HCT116 (cell line): ENCODE results near the gene TCIRG1. TPM values are rescaled to one million over a fixed set of nuclear protein-coding genes. Genes with fewer than 3 reads are reported as not detected.

ENCODE experiments used
- ATAC-seq: fragments of 200-7000 bp; cut with Tn5 transposase; 2 replicates; pipeline ENCODE4 v1.9.1; 2020; ENCODE audit warnings: mild to moderate bottlenecking, moderate library complexity
- BruUV-seq: library from RNA; stranded (reverse); fragments of 400-500 nt; replicated peaks from 2 replicates; lab custom pipeline; 2021; lab: Mats Ljungman, UMichigan
- CTCF ChIA-PET: fragments of 300-600 bp; sonication (Branson Sonifier 250); formaldehyde crosslinking; loops from one replicate; lab custom pipeline; 2021; ENCODE audit warnings: antibody characterized with exemption; lab: Charles Lee
- POLR2A ChIA-PET: fragments of 300-600, 350-600 bp; sonication (Branson Sonifier 250); formaldehyde crosslinking; loops from one replicate; lab custom pipeline; 2021; ENCODE audit warnings: antibody characterized with exemption; lab: Charles Lee
- RAD21 ChIA-PET, 2 experiments: fragments of 300-600 bp; sonication (Branson Sonifier 250); formaldehyde crosslinking; loops; one replicate each; lab custom pipeline; 2023; ENCODE audit warnings: low total read pairs in 2 of 2; ENCODE audit not compliant: uncharacterized antibody in 2 of 2, unreplicated experiment in 2 of 2, low non-redundant PET in 1 of 2; lab: Charles Lee
- DNase-seq: peaks from one replicate; pipeline ENCODE4 v3.0.0-alpha.2; 2010; ENCODE audit warnings: low read depth, low spot score
- H2AFZ ChIP-seq: fragments of 200-600 bp; shearing (Covaris generic), sonication (generic); 2 replicates; pipeline ENCODE4 v1.6.1; 2017; ENCODE audit warnings: low read depth, mixed run types, mixed read lengths, antibody characterized with exemption, low read length; ENCODE audit not compliant: poor library complexity, severe bottlenecking
- H3K27ac ChIP-seq: 2 replicates; pipeline ENCODE4 v1.5.1; 2012; ENCODE audit warnings: low read depth, low read length
- H3K27me3 ChIP-seq: fragments of 200-600 bp; sonication (generic); 2 replicates; pipeline ENCODE4 v1.6.1; 2016; ENCODE audit warnings: mixed run types, low read length, mixed read lengths; ENCODE audit not compliant: insufficient read depth
- H3K36me3 ChIP-seq, 2 experiments: fragments of 200-500 bp in 1 of 2; fragments of 200-600 bp in 1 of 2; sonication (Bioruptor generic) in 1 of 2; sonication (generic) in 1 of 2; 2 replicates each; pipeline versions ENCODE4 v1.5.1 to v1.6.1; 2014 to 2016; ENCODE audit warnings: low read length in 2 of 2, inconsistent platforms in 1 of 2, mixed read lengths in 1 of 2, mixed run types in 1 of 2; ENCODE audit not compliant: insufficient read depth in 2 of 2, control insufficient read depth in 1 of 2
- H3K4me1 ChIP-seq, 2 experiments: fragments of 200-600 bp in 1 of 2; sonication (generic) in 1 of 2; 2 replicates each; pipeline versions ENCODE4 v1.5.1 to v1.6.1; 2012 to 2017; ENCODE audit warnings: low read length in 2 of 2, inconsistent platforms in 1 of 2, mild to moderate bottlenecking in 1 of 2, mixed read lengths in 1 of 2, mixed run types in 1 of 2, moderate library complexity in 1 of 2; ENCODE audit not compliant: insufficient read depth in 2 of 2, control insufficient read depth in 1 of 2
- H3K4me2 ChIP-seq: fragments of 200-600 bp; sonication (generic); 2 replicates; pipeline ENCODE4 v1.6.1; 2017; ENCODE audit warnings: mixed run types, low read length, mixed read lengths
- H3K4me3 ChIP-seq, 2 experiments: fragments of 200-600 bp in 1 of 2; sonication (generic) in 1 of 2; replicated peaks in 1 of 2; 2 replicates each; pipeline ENCODE4 v1.5.1; 2011 to 2016; ENCODE audit warnings: low read length in 2 of 2, control low read depth in 1 of 2, low read depth in 1 of 2, mild to moderate bottlenecking in 1 of 2, mixed read lengths in 1 of 2, mixed run types in 1 of 2
- H3K79me2 ChIP-seq: fragments of 200-600 bp; sonication (generic); 2 replicates; pipeline ENCODE4 v1.6.1; 2017; ENCODE audit warnings: mild to moderate bottlenecking, mixed run types, low read length, moderate library complexity, mixed read lengths; ENCODE audit not compliant: insufficient read depth
- H3K9ac ChIP-seq: fragments of 200-600 bp; sonication (generic); 2 replicates; pipeline ENCODE4 v1.6.1; 2016; ENCODE audit warnings: low read length, mixed read lengths
- H3K9me2 ChIP-seq: fragments of 200-600 bp; sonication (generic), shearing (Covaris generic); 2 replicates; pipeline ENCODE4 v1.6.1; 2017; ENCODE audit warnings: mixed run types, mild to moderate bottlenecking, moderate library complexity; ENCODE audit not compliant: insufficient read depth
- H3K9me3 ChIP-seq, 2 experiments: fragments of 200-500 bp in 1 of 2; fragments of 200-600 bp in 1 of 2; sonication (Bioruptor generic) in 1 of 2; sonication (generic) in 1 of 2; 2 replicates each; pipeline ENCODE4 v1.6.1; 2014 to 2017; ENCODE audit warnings: low read length in 2 of 2, mixed read lengths in 2 of 2, inconsistent platforms in 1 of 2, low read depth in 1 of 2, mild to moderate bottlenecking in 1 of 2, mixed run types in 1 of 2, moderate library complexity in 1 of 2; ENCODE audit not compliant: control insufficient read depth in 1 of 2, insufficient read depth in 1 of 2
- H4K20me1 ChIP-seq: fragments of 200-600 bp; sonication (generic), shearing (Covaris generic); 2 replicates; pipeline ENCODE4 v1.6.1; 2017; ENCODE audit warnings: mixed run types, mild to moderate bottlenecking, moderate library complexity; ENCODE audit not compliant: insufficient read depth
- ELF1 ChIP-seq: IDR thresholded peaks from 2 replicates; pipeline ENCODE4 v1.6.1; 2012; ENCODE audit warnings: low read depth, borderline replicate concordance
- JUND ChIP-seq: IDR thresholded peaks from 2 replicates; pipeline ENCODE4 v1.6.1; 2012
- SP1 ChIP-seq: IDR thresholded peaks from 2 replicates; pipeline ENCODE4 v1.6.1; 2012; ENCODE audit warnings: low read depth
- TCF7L2 ChIP-seq: IDR thresholded peaks from 2 replicates; pipeline ENCODE4 v1.7.0; 2011; ENCODE audit warnings: borderline replicate concordance, inconsistent platforms; ENCODE audit not compliant: insufficient read depth, insufficient read length; ENCODE audit errors: extremely low read depth
- intact Hi-C: fragments of 100-400 bp; cut with micrococcal nuclease; formaldehyde crosslinking; loops from 2 replicates; pipeline ENCODE4 v1.10.0; 2022
- total RNA-seq: library from RNA; stranded (reverse); gene quantifications from one replicate; pipeline ENCODE4 v1.2.1, GENCODE V29; 2021; ENCODE audit not compliant: unreplicated experiment
- TF ChIP-seq, protein P1 (sequence below): IDR thresholded peaks from 2 replicates; pipeline ENCODE4 v1.6.1; 2012; ENCODE audit warnings: low read depth
- TF ChIP-seq, protein P2 (sequence below), 3 experiments: fragments of 200-600 bp in 1 of 3; sonication (generic) in 1 of 3; IDR thresholded peaks in 2 of 3; conservative IDR thresholded peaks in 1 of 3; 2 replicates each; pipeline ENCODE4 v1.5.1; 2012 to 2017; ENCODE audit warnings: low read depth in 2 of 3, low read length in 2 of 3, antibody characterized with exemption in 1 of 3, borderline replicate concordance in 1 of 3, control low read depth in 1 of 3, mild to moderate bottlenecking in 1 of 3, mixed read lengths in 1 of 3, mixed run types in 1 of 3, moderate library complexity in 1 of 3; ENCODE audit not compliant: insufficient read depth in 1 of 3

The TCIRG1 gene
- total RNA-seq, 1 experiment from 2014 or later, result 101 TPM

DNA sequence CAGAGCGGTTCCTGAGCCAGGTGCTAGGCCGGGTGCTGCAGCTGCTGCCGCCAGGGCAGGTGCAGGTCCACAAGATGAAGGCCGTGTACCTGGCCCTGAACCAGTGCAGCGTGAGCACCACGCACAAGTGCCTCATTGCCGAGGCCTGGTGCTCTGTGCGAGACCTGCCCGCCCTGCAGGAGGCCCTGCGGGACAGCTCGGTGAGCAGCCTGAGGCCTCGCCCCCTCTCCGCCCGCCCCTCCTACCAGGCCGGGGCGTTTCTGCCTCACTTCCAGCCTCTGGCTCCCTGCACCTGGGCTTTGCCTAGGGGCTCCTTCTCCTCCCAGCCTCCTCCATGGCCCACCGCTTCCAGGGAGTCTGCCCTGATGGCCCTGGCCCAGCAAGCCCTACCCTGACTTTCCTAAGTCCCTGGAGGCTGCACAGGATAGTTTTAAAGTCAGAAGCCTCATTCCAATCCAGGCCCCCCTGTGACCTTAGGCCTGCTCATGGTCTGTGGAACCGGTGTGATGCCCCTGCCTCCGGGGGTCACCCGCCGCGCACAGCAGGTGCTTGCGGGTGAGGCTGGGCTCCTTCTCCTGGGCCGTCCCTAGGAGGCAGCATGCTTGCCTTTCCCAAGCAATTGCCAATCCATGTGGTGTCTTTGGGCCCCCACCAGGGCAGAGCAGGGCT lies 5.5 kb downstream of the TCIRG1 start:
- POLR2A ChIA-PET, result no interaction called here
- BruUV-seq, result no TSS peak
- no peaks in the 10 kb centered on the region for H3K9me2 ChIP-seq
- no peak overlapping the region for H3K9ac ChIP-seq
- TF ChIP-seq ELF1 (no peak), TCF7L2 (no peak), SP1 (no peak), JUND (no peak)
- TF ChIP-seq, protein P1, sequence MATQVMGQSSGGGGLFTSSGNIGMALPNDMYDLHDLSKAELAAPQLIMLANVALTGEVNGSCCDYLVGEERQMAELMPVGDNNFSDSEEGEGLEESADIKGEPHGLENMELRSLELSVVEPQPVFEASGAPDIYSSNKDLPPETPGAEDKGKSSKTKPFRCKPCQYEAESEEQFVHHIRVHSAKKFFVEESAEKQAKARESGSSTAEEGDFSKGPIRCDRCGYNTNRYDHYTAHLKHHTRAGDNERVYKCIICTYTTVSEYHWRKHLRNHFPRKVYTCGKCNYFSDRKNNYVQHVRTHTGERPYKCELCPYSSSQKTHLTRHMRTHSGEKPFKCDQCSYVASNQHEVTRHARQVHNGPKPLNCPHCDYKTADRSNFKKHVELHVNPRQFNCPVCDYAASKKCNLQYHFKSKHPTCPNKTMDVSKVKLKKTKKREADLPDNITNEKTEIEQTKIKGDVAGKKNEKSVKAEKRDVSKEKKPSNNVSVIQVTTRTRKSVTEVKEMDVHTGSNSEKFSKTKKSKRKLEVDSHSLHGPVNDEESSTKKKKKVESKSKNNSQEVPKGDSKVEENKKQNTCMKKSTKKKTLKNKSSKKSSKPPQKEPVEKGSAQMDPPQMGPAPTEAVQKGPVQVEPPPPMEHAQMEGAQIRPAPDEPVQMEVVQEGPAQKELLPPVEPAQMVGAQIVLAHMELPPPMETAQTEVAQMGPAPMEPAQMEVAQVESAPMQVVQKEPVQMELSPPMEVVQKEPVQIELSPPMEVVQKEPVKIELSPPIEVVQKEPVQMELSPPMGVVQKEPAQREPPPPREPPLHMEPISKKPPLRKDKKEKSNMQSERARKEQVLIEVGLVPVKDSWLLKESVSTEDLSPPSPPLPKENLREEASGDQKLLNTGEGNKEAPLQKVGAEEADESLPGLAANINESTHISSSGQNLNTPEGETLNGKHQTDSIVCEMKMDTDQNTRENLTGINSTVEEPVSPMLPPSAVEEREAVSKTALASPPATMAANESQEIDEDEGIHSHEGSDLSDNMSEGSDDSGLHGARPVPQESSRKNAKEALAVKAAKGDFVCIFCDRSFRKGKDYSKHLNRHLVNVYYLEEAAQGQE, result no peak
- TF ChIP-seq, protein P2, sequence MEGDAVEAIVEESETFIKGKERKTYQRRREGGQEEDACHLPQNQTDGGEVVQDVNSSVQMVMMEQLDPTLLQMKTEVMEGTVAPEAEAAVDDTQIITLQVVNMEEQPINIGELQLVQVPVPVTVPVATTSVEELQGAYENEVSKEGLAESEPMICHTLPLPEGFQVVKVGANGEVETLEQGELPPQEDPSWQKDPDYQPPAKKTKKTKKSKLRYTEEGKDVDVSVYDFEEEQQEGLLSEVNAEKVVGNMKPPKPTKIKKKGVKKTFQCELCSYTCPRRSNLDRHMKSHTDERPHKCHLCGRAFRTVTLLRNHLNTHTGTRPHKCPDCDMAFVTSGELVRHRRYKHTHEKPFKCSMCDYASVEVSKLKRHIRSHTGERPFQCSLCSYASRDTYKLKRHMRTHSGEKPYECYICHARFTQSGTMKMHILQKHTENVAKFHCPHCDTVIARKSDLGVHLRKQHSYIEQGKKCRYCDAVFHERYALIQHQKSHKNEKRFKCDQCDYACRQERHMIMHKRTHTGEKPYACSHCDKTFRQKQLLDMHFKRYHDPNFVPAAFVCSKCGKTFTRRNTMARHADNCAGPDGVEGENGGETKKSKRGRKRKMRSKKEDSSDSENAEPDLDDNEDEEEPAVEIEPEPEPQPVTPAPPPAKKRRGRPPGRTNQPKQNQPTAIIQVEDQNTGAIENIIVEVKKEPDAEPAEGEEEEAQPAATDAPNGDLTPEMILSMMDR (IDR thresholded peaks at IDR 0.05 in 2 of 3, conservative IDR thresholded peaks at IDR 0.05 in 1 of 3; ENCODE audit: borderline replicate concordance in 1 of 3, insufficient read depth in 1 of 3, low read depth in 2 of 3, low read length in 2 of 3), result peak in 1 of 3 experiments; percentile 10; a peak in 1 of 6 replicates
- CTCF ChIA-PET, result no interaction called here
- H3K79me2 ChIP-seq, result peaks cover 17% of the 10 kb centered on the region
- RAD21 ChIA-PET, result no interaction called here
- DNase-seq (no peak), ATAC-seq (0 out of 2 replicates have a peak, but pooled peaks have one; percentile 22)
- no peak overlapping the region for H3K27ac ChIP-seq
- no peaks in the 10 kb centered on the region for H4K20me1 ChIP-seq
- intact Hi-C loops, result no loop called here
- H3K9me3 ChIP-seq, result no peaks in the 10 kb centered on the region
- peaks cover 0 to 6% of the 10 kb centered on the region in 2 experiments; a peak in 2 of 4 replicates for H3K36me3 ChIP-seq
- H3K4me1 ChIP-seq, result peaks cover 1 to 11% of the 10 kb centered on the region in 2 experiments; a peak in 3 of 4 replicates
- H3K4me2 ChIP-seq, result no peak overlapping the region
- H2AFZ ChIP-seq, result no peak overlapping the region
- no peaks in the 10 kb centered on the region for H3K27me3 ChIP-seq
- H3K4me3 ChIP-seq, result no peak overlapping the region
